Keratinocyte (primary cell): ENCODE measurements around the gene CLIC3. TPM values are rescaled to one million over a fixed set of nuclear protein-coding genes. Genes with fewer than 3 reads are reported as not detected.

Source experiments
- DNase-seq: peaks from one replicate; pipeline ENCODE4 v3.0.0-alpha.2; 2011; ENCODE audit warnings: low read depth, missing footprints, low spot score
- FAIRE-seq: peaks from 2 replicates; lab custom pipeline; 2011; peaks lifted over from hg19 to GRCh38; lab: Jason Lieb, UNC
- H2AFZ ChIP-seq: 2 replicates; pipeline ENCODE4 v1.6.0; 2012; ENCODE audit warnings: low read length, control low read depth, inconsistent platforms; ENCODE audit not compliant: control insufficient read depth
- H3K27ac ChIP-seq: 2 replicates; pipeline ENCODE4 v1.5.1; 2011; ENCODE audit warnings: low read length; ENCODE audit not compliant: control insufficient read depth, insufficient read depth
- H3K27me3 ChIP-seq: 3 replicates; pipeline ENCODE4 v1.6.0; 2011; ENCODE audit warnings: low read length; ENCODE audit not compliant: control insufficient read depth, insufficient read depth; ENCODE audit errors: extremely low read depth
- H3K36me3 ChIP-seq, 2 experiments: 2 replicates in 1 of 2; 3 replicates in 1 of 2; pipeline ENCODE4 v1.5.1; 2011; ENCODE audit warnings: low read length in 2 of 2, mild to moderate bottlenecking in 1 of 2; ENCODE audit not compliant: control insufficient read depth in 2 of 2, insufficient read depth in 2 of 2; ENCODE audit errors: extremely low read depth in 1 of 2
- H3K4me1 ChIP-seq: 3 replicates; pipeline ENCODE4 v1.5.1; 2011; ENCODE audit warnings: low read length; ENCODE audit not compliant: control insufficient read depth, insufficient read depth; ENCODE audit errors: extremely low read depth
- H3K4me2 ChIP-seq: 3 replicates; pipeline ENCODE4 v1.6.0; 2011; ENCODE audit warnings: low read depth, low read length; ENCODE audit not compliant: control insufficient read depth, insufficient read depth; ENCODE audit errors: extremely low read depth
- H3K4me3 ChIP-seq, 3 experiments: fragments of 200-600 bp in 1 of 3; sonication (generic) in 1 of 3; 2 replicates in 2 of 3; 3 replicates in 1 of 3; pipeline ENCODE4 v1.5.1; 2011 to 2016; ENCODE audit warnings: low read length in 3 of 3, mild to moderate bottlenecking in 3 of 3, control low read depth in 2 of 3, inconsistent platforms in 1 of 3, low read depth in 1 of 3, mixed read lengths in 1 of 3, mixed run types in 1 of 3, moderate library complexity in 1 of 3; ENCODE audit not compliant: control insufficient read depth in 2 of 3, insufficient read depth in 2 of 3; ENCODE audit errors: extremely low read depth in 1 of 3
- H3K79me2 ChIP-seq: 2 replicates; pipeline ENCODE4 v1.6.0; 2012; ENCODE audit warnings: low read length; ENCODE audit not compliant: control insufficient read depth, insufficient read depth
- H3K9ac ChIP-seq: 3 replicates; pipeline ENCODE4 v1.6.0; 2011; ENCODE audit warnings: low read length; ENCODE audit not compliant: control insufficient read depth, insufficient read depth; ENCODE audit errors: extremely low read depth
- H3K9me1 ChIP-seq: 3 replicates; pipeline ENCODE4 v1.6.0; 2011; ENCODE audit warnings: low read length; ENCODE audit not compliant: control insufficient read depth, insufficient read depth; ENCODE audit errors: extremely low read depth
- H3K9me3 ChIP-seq: 2 replicates; pipeline ENCODE4 v1.5.1; 2012; ENCODE audit warnings: low read depth, low read length; ENCODE audit not compliant: control insufficient read depth
- H4K20me1 ChIP-seq: 3 replicates; pipeline ENCODE4 v1.6.0; 2011; ENCODE audit warnings: low read length; ENCODE audit not compliant: control insufficient read depth, insufficient read depth; ENCODE audit errors: extremely low read depth
- CTCF ChIP-seq, 3 experiments: IDR thresholded peaks in 1 of 3; conservative IDR thresholded peaks in 1 of 3; optimal IDR thresholded peaks in 1 of 3; 2 replicates in 2 of 3; 3 replicates in 1 of 3; pipeline versions ENCODE3 to v1.5.1; 2011; ENCODE audit warnings: low read length in 3 of 3, mild to moderate bottlenecking in 3 of 3, moderate library complexity in 2 of 3, control low read depth in 1 of 3, inconsistent platforms in 1 of 3; ENCODE audit not compliant: insufficient read depth in 2 of 3; ENCODE audit errors: extremely low read depth in 1 of 3
- EZH2 ChIP-seq: IDR thresholded peaks from one replicate; pipeline ENCODE4 v1.6.1; 2012; ENCODE audit warnings: inconsistent platforms, mild to moderate bottlenecking, low read length, moderate library complexity
- dilution Hi-C: fragments of 300-500 bp; cut with MboI; formaldehyde crosslinking; loops from one replicate; pipeline ENCODE4 v1.7.0; 2020; ENCODE audit warnings: low sequenced_read_pairs; ENCODE audit not compliant: extremely low pct_ligation_motif_present
- polyA plus RNA-seq, 5 experiments: library from polyadenylated mRNA; depleted of rRNA in 3 of 5; stranded (reverse) in 3 of 5; stranded (forward) in 1 of 5; unstranded in 1 of 5; fragments of >200 nt; gene quantifications; 1 replicate in 1 of 5; 2 replicates in 3 of 5; 3 replicates in 1 of 5; pipeline versions ENCODE4 v1.2.1 to v1.2.3, GENCODE V29; 2011 to 2012; ENCODE audit warnings: missing spikeins in 2 of 5, low read depth in 1 of 5, low replicate concordance in 1 of 5

Gene CLIC3
- polyA plus RNA-seq, 1 donor (not counting 4 experiments of a cell fraction or from before 2014, with no cell fraction given): 5.5 TPM

GRCh38 chr9:137040568-137040967, 44.2 kb upstream of the CLIC3 start:
- TF ChIP-seq CTCF (optimal IDR thresholded peaks at IDR 0.05 in 1 of 3, IDR thresholded peaks at IDR 0.05 in 1 of 3, conservative IDR thresholded peaks at IDR 0.05 in 1 of 3; ENCODE audit: extremely low read depth in 1 of 3, insufficient read depth in 2 of 3, low read length in 3 of 3) (no peak), EZH2 (no peak)
- H3K79me2 ChIP-seq: peaks cover 2% of the 10 kb centered on the region
- DNase-seq (no peak), FAIRE-seq (no peak)
- dilution Hi-C loops: no loop called here
- no peak overlapping the region for H3K4me3 ChIP-seq
- no peak overlapping the region for H3K27ac ChIP-seq
- no peaks in the 10 kb centered on the region for H3K9me1 ChIP-seq
- H3K27me3 ChIP-seq: peaks cover 17% of the 10 kb centered on the region
- no peaks in the 10 kb centered on the region for H3K9me3 ChIP-seq
- H3K36me3 ChIP-seq: peaks cover 0 to 4% of the 10 kb centered on the region in 2 experiments
- peaks cover 6% of the 10 kb centered on the region for H4K20me1 ChIP-seq
- H3K9ac ChIP-seq: no peak overlapping the region
- peaks cover 9% of the 10 kb centered on the region for H3K4me1 ChIP-seq
- H3K4me2 ChIP-seq: no peak overlapping the region
- no peak overlapping the region for H2AFZ ChIP-seq

GRCh38 chr9:137039611-137040366, 43.4 kb upstream of the CLIC3 start:
- H3K4me2 ChIP-seq: no peak overlapping the region
- peaks cover 2% of the 10 kb centered on the region for H3K79me2 ChIP-seq
- no peak for TF ChIP-seq CTCF (optimal IDR thresholded peaks at IDR 0.05 in 1 of 3, IDR thresholded peaks at IDR 0.05 in 1 of 3, conservative IDR thresholded peaks at IDR 0.05 in 1 of 3; ENCODE audit: extremely low read depth in 1 of 3, insufficient read depth in 2 of 3, low read length in 3 of 3)
- TF ChIP-seq EZH2: no peak
- no peaks in the 10 kb centered on the region for H3K9me1 ChIP-seq
- H4K20me1 ChIP-seq: peaks cover 4% of the 10 kb centered on the region
- no peak for FAIRE-seq
- dilution Hi-C loops: no loop called here
- peaks cover 8% of the 10 kb centered on the region for H3K4me1 ChIP-seq
- H3K9me3 ChIP-seq: no peaks in the 10 kb centered on the region
- DNase-seq: no peak
- H3K4me3 ChIP-seq: no peak overlapping the region
- H3K27ac ChIP-seq: no peak overlapping the region
- no peak overlapping the region for H3K9ac ChIP-seq
- peaks cover 11% of the 10 kb centered on the region for H3K27me3 ChIP-seq
- H2AFZ ChIP-seq: no peak overlapping the region
- peaks cover 0 to 4% of the 10 kb centered on the region in 2 experiments for H3K36me3 ChIP-seq
